ENCODE measurements around the gene TSPAN12. TPM values are rescaled to one million over a fixed set of nuclear protein-coding genes. Genes with fewer than 3 reads are reported as not detected.

Gene TSPAN12
- total and polyA plus RNA-seq, 2 of the 8 experiments (the other 6 are each of a cell fraction or from before 2014, with no cell fraction given) = 6.1 to 17.9 TPM

GRCh38 chr7:120838281-120838682 is 19.7 kb downstream of the TSPAN12 start (continued):
- TF ChIP-seq CHD7 (IDR thresholded peaks at IDR 0.05; ENCODE audit: insufficient replicate concordance, low read length) (no peak), CTBP2 (IDR thresholded peaks at IDR 0.05; ENCODE audit: borderline replicate concordance, insufficient read depth, insufficient read length, low read length) (no peak), POLR2A (IDR thresholded peaks at IDR 0.05; ENCODE audit: control extremely low read depth in 1 of 2, low read depth in 2 of 2, low read length in 2 of 2) (no peak), POU5F1 (IDR thresholded peaks at IDR 0.05; ENCODE audit: low read depth, low read length) (no peak), TEAD4 (IDR thresholded peaks at IDR 0.05; ENCODE audit: low read depth, low read length) (no peak), SIX5 (IDR thresholded peaks at IDR 0.05; ENCODE audit: low read depth, low read length) (no peak), TCF12 (IDR thresholded peaks at IDR 0.05; ENCODE audit: low read depth, low read length) (no peak), SUZ12 (IDR thresholded peaks at IDR 0.05; ENCODE audit: low read length) (no peak), SRF (IDR thresholded peaks at IDR 0.05; ENCODE audit: low read depth, low read length) (no peak)

All from H1 (cell line).